Measurements from ENCODE around the gene SPAG16.

Gene SPAG16

GRCh38 chr2:213848631-213849030, 564.4 kb downstream of the SPAG16 start:
- Histone ChIP-seq H3K36me3 (ENCODE audit: insufficient read depth, low read length) (no peaks in the 10 kb centered on the region), H3K27ac (ENCODE audit: low read depth, low read length) (no peak overlapping the region), H3K4me1 (ENCODE audit: insufficient read depth, low read length) (no peaks in the 10 kb centered on the region), H3K9me3 (ENCODE audit: low read length) (no peaks in the 10 kb centered on the region), H3K9ac (ENCODE audit: low read length) (no peak overlapping the region), H3K27me3 (ENCODE audit: control insufficient read depth in 1 of 2, insufficient read depth in 2 of 2, low read length in 2 of 2) (no peaks in the 10 kb centered on the region), H3K4me3 (ENCODE audit: low read depth in 1 of 2, low read length in 2 of 2) (no peak overlapping the region)

- no peaks in the 10 kb centered on the region for H3K4me1 ChIP-seq (ENCODE audit: insufficient read depth, low read length)
- no peak overlapping the region for H3K9ac ChIP-seq (ENCODE audit: low read length)
Measured at GRCh38 chr2:213861638-213862037, 577.4 kb downstream of the SPAG16 start.

GRCh38 chr2:213862407-213863076, 578.3 kb downstream of the SPAG16 start:
- no peak overlapping the region for H3K9ac ChIP-seq (ENCODE audit: low read length)
- H3K27ac ChIP-seq (ENCODE audit: low read depth, low read length), result no peak overlapping the region
- H3K4me3 ChIP-seq (ENCODE audit: low read depth in 1 of 2, low read length in 2 of 2), result no peak overlapping the region
- H3K9me3 ChIP-seq (ENCODE audit: low read length), result no peaks in the 10 kb centered on the region
- H3K36me3 ChIP-seq (ENCODE audit: insufficient read depth, low read length), result no peaks in the 10 kb centered on the region
- no peaks in the 10 kb centered on the region for H3K27me3 ChIP-seq (ENCODE audit: control insufficient read depth in 1 of 2, insufficient read depth in 2 of 2, low read length in 2 of 2)
- H3K4me1 ChIP-seq (ENCODE audit: insufficient read depth, low read length), result no peaks in the 10 kb centered on the region

More at GRCh38 chr2:213861638-213862037, 577.4 kb downstream of the SPAG16 start:
- Histone ChIP-seq H3K4me3 (ENCODE audit: low read depth in 1 of 2, low read length in 2 of 2) (no peak overlapping the region), H3K27ac (ENCODE audit: low read depth, low read length) (no peak overlapping the region), H3K36me3 (ENCODE audit: insufficient read depth, low read length) (no peaks in the 10 kb centered on the region), H3K9me3 (ENCODE audit: low read length) (no peaks in the 10 kb centered on the region), H3K27me3 (ENCODE audit: control insufficient read depth in 1 of 2, insufficient read depth in 2 of 2, low read length in 2 of 2) (no peaks in the 10 kb centered on the region)

- Histone ChIP-seq H3K36me3 (ENCODE audit: insufficient read depth, low read length) (no peaks in the 10 kb centered on the region), H3K27ac (ENCODE audit: low read depth, low read length) (no peak overlapping the region), H3K9me3 (ENCODE audit: low read length) (no peaks in the 10 kb centered on the region), H3K4me1 (ENCODE audit: insufficient read depth, low read length) (no peaks in the 10 kb centered on the region), H3K27me3 (ENCODE audit: control insufficient read depth in 1 of 2, insufficient read depth in 2 of 2, low read length in 2 of 2) (no peaks in the 10 kb centered on the region), H3K9ac (ENCODE audit: low read length) (no peak overlapping the region), H3K4me3 (ENCODE audit: low read depth in 1 of 2, low read length in 2 of 2) (no peak overlapping the region)
Measured at GRCh38 chr2:213863541-213863940, 579.3 kb downstream of the SPAG16 start.

GRCh38 chr2:213868526-213868925, 584.3 kb downstream of the SPAG16 start:
- Histone ChIP-seq H3K36me3 (ENCODE audit: insufficient read depth, low read length) (no peaks in the 10 kb centered on the region), H3K27ac (ENCODE audit: low read depth, low read length) (no peak overlapping the region), H3K4me3 (ENCODE audit: low read depth in 1 of 2, low read length in 2 of 2) (no peak overlapping the region), H3K4me1 (ENCODE audit: insufficient read depth, low read length) (no peaks in the 10 kb centered on the region), H3K27me3 (ENCODE audit: control insufficient read depth in 1 of 2, insufficient read depth in 2 of 2, low read length in 2 of 2) (no peaks in the 10 kb centered on the region), H3K9me3 (ENCODE audit: low read length) (no peaks in the 10 kb centered on the region), H3K9ac (ENCODE audit: low read length) (no peak overlapping the region)

GRCh38 chr2:213885485-213885884, 601.2 kb downstream of the SPAG16 start:
- Histone ChIP-seq H3K9me3 (ENCODE audit: low read length) (no peaks in the 10 kb centered on the region), H3K9ac (ENCODE audit: low read length) (no peak overlapping the region), H3K27me3 (ENCODE audit: control insufficient read depth in 1 of 2, insufficient read depth in 2 of 2, low read length in 2 of 2) (no peaks in the 10 kb centered on the region), H3K4me3 (ENCODE audit: low read depth in 1 of 2, low read length in 2 of 2) (no peak overlapping the region), H3K27ac (ENCODE audit: low read depth, low read length) (no peak overlapping the region), H3K4me1 (ENCODE audit: insufficient read depth, low read length) (no peaks in the 10 kb centered on the region), H3K36me3 (ENCODE audit: insufficient read depth, low read length) (no peaks in the 10 kb centered on the region)

- H3K4me3 ChIP-seq (ENCODE audit: low read depth in 1 of 2, low read length in 2 of 2), result no peak overlapping the region
- no peaks in the 10 kb centered on the region for H3K36me3 ChIP-seq (ENCODE audit: insufficient read depth, low read length)
- H3K4me1 ChIP-seq (ENCODE audit: insufficient read depth, low read length), result no peaks in the 10 kb centered on the region
- H3K27ac ChIP-seq (ENCODE audit: low read depth, low read length), result no peak overlapping the region
- no peaks in the 10 kb centered on the region for H3K27me3 ChIP-seq (ENCODE audit: control insufficient read depth in 1 of 2, insufficient read depth in 2 of 2, low read length in 2 of 2)
- H3K9ac ChIP-seq (ENCODE audit: low read length), result no peak overlapping the region
- no peaks in the 10 kb centered on the region for H3K9me3 ChIP-seq (ENCODE audit: low read length)
Measured at GRCh38 chr2:213914510-213914909, 630.2 kb downstream of the SPAG16 start.

- H3K9ac ChIP-seq (ENCODE audit: low read length), result no peak overlapping the region
- no peaks in the 10 kb centered on the region for H3K4me1 ChIP-seq (ENCODE audit: insufficient read depth, low read length)
- no peaks in the 10 kb centered on the region for H3K36me3 ChIP-seq (ENCODE audit: insufficient read depth, low read length)
- H3K27me3 ChIP-seq (ENCODE audit: control insufficient read depth in 1 of 2, insufficient read depth in 2 of 2, low read length in 2 of 2), result no peaks in the 10 kb centered on the region
- H3K4me3 ChIP-seq (ENCODE audit: low read depth in 1 of 2, low read length in 2 of 2), result no peak overlapping the region
- H3K9me3 ChIP-seq (ENCODE audit: low read length), result no peaks in the 10 kb centered on the region
- no peak overlapping the region for H3K27ac ChIP-seq (ENCODE audit: low read depth, low read length)
Measured at GRCh38 chr2:213920014-213920413, 635.8 kb downstream of the SPAG16 start.

- Histone ChIP-seq H3K9ac (ENCODE audit: low read length) (no peak overlapping the region), H3K9me3 (ENCODE audit: low read length) (no peaks in the 10 kb centered on the region), H3K27me3 (ENCODE audit: control insufficient read depth in 1 of 2, insufficient read depth in 2 of 2, low read length in 2 of 2) (no peaks in the 10 kb centered on the region), H3K4me1 (ENCODE audit: insufficient read depth, low read length) (no peaks in the 10 kb centered on the region), H3K36me3 (ENCODE audit: insufficient read depth, low read length) (no peaks in the 10 kb centered on the region), H3K4me3 (ENCODE audit: low read depth in 1 of 2, low read length in 2 of 2) (no peak overlapping the region), H3K27ac (ENCODE audit: low read depth, low read length) (no peak overlapping the region)
Measured at GRCh38 chr2:213923543-213923942, 639.3 kb downstream of the SPAG16 start.

- Histone ChIP-seq H3K36me3 (ENCODE audit: insufficient read depth, low read length) (no peaks in the 10 kb centered on the region), H3K4me3 (ENCODE audit: low read depth in 1 of 2, low read length in 2 of 2) (no peak overlapping the region), H3K4me1 (ENCODE audit: insufficient read depth, low read length) (no peaks in the 10 kb centered on the region), H3K27ac (ENCODE audit: low read depth, low read length) (no peak overlapping the region), H3K9me3 (ENCODE audit: low read length) (no peaks in the 10 kb centered on the region), H3K27me3 (ENCODE audit: control insufficient read depth in 1 of 2, insufficient read depth in 2 of 2, low read length in 2 of 2) (no peaks in the 10 kb centered on the region), H3K9ac (ENCODE audit: low read length) (no peak overlapping the region)
Measured at GRCh38 chr2:213934560-213934959, 650.3 kb downstream of the SPAG16 start.

GRCh38 chr2:213958086-213958485, 673.8 kb downstream of the SPAG16 start:
- no peaks in the 10 kb centered on the region for H3K27me3 ChIP-seq (ENCODE audit: control insufficient read depth in 1 of 2, insufficient read depth in 2 of 2, low read length in 2 of 2)
- H3K4me1 ChIP-seq (ENCODE audit: insufficient read depth, low read length), result no peaks in the 10 kb centered on the region
- H3K9me3 ChIP-seq (ENCODE audit: low read length), result no peaks in the 10 kb centered on the region
- H3K27ac ChIP-seq (ENCODE audit: low read depth, low read length), result no peak overlapping the region
- H3K36me3 ChIP-seq (ENCODE audit: insufficient read depth, low read length), result no peaks in the 10 kb centered on the region
- no peak overlapping the region for H3K4me3 ChIP-seq (ENCODE audit: low read depth in 1 of 2, low read length in 2 of 2)
- no peak overlapping the region for H3K9ac ChIP-seq (ENCODE audit: low read length)

GRCh38 chr2:213959589-213959988, 675.3 kb downstream of the SPAG16 start:
- no peaks in the 10 kb centered on the region for H3K9me3 ChIP-seq (ENCODE audit: low read length)
- no peaks in the 10 kb centered on the region for H3K36me3 ChIP-seq (ENCODE audit: insufficient read depth, low read length)
- H3K4me3 ChIP-seq (ENCODE audit: low read depth in 1 of 2, low read length in 2 of 2), result no peak overlapping the region
- H3K4me1 ChIP-seq (ENCODE audit: insufficient read depth, low read length), result no peaks in the 10 kb centered on the region
- H3K9ac ChIP-seq (ENCODE audit: low read length), result no peak overlapping the region
- H3K27ac ChIP-seq (ENCODE audit: low read depth, low read length), result no peak overlapping the region
- H3K27me3 ChIP-seq (ENCODE audit: control insufficient read depth in 1 of 2, insufficient read depth in 2 of 2, low read length in 2 of 2), result no peaks in the 10 kb centered on the region

All from muscle layer of colon (tissue), 2 donors.